GM18511 (cell line): Measurements from ENCODE around the gene CDKN2C.

Experiments used
- ATAC-seq: cut with Tn5 transposase; IDR thresholded peaks from one replicate; pipeline ENCODE4 v1.9.1; 2021; ENCODE audit warnings: mild to moderate bottlenecking, moderate library complexity; ENCODE audit not compliant: unreplicated experiment

CDKN2C gene

GRCh38 chr1:51019811-51020210, 49.8 kb downstream of the CDKN2C start:
- no peak for ATAC-seq
